ENCODE data around the gene LRRC4C.

The LRRC4C gene

DNA sequence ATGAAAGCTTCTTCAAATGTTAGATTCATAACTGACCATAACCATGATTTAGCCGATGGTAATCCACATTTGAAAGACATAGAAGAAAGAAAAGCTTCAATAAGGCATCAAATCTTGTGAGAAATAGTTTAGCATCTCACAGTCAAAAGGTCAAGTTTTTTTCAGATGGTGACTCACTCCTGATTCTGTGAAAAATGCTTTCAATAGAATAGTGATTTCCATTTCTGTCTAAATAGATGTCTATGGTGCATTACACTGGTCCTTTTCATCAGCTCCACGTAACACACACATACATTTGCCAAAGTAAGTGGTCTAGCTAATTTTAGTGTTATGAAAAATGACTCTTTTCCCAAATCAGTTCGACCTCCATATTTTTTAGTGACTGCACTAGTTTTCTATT is 139.2 kb downstream of the LRRC4C start:
- peak; percentile 7 for DNase-seq

DNA sequence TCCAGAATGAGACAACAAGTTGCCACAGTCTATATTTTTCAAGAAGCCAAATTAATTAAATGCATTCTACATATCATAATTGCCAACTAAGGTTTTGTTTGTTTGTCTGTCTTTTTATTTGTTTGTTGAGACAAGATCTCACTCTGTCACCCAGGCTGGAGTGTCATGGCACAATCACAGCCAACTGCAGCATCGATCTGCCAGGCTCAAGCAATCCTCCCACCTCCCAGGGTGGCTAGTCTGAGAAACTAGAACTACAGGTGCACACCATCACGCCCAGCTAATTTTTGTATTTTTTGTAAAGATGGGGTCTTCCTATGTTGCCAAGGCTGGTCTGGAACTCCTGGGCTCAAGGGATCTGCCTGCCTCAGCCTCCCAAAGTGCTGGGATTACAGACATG is 140.0 kb downstream of the LRRC4C start:
- no peak for DNase-seq

DNA sequence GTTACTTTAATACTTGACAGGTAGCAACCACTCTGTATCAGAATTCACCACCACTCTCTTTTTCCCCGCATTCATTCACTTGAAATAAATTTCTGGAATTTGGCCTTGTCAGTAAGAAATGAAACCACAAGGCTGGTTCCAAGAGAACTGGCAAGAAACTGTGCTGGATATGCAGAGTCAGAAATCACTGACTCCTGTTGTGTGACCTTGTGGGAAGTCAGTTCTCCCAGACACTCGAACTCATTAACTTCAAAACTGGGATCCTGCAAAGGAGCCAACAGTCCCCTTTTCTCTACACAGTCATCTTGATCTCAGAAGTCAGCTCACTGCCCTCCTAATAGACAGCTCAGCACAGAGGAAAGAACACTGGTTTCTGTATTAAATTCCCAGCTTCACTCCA is 142.7 kb downstream of the LRRC4C start:
- DNase-seq, result no peak

DNA sequence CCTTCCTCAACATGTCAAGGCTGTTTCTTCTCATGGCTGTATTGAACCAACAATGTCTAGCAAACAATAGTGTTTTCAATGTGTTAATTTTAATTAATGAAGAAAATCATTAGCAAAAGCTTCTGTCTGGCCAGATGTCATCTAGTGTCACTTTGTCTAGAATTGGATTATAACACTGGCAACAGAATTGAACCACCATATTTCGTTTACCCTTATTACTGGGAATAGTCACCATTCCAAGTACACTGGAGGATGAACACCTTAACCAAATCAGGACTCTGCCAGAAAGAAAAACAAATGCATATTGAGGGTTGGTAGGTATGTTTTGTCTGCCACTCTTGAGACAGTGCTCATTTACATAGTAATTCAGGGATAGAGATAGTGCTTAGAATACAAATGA is 146.2 kb downstream of the LRRC4C start:
- DNase-seq, result no peak

DNA sequence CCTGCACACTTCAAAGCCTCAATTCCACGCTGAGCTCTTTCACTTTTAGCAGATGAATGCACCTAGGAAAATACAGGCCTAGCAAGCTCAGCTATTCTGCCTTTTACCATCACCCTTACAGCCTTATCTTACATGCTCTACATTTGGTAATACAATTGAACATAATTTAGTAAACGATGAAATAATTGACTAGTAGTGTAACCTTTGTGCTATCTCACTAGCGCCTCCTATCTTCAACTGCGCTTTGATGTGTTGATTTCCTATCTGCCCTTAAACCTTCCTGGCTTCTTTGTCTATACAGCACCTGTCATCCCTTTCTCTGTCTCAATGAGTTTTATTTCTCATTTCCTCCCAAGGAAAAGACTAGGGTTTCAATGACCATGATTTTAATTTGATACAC is 149.7 kb downstream of the LRRC4C start:
- DNase-seq, result peak; percentile 15

DNA sequence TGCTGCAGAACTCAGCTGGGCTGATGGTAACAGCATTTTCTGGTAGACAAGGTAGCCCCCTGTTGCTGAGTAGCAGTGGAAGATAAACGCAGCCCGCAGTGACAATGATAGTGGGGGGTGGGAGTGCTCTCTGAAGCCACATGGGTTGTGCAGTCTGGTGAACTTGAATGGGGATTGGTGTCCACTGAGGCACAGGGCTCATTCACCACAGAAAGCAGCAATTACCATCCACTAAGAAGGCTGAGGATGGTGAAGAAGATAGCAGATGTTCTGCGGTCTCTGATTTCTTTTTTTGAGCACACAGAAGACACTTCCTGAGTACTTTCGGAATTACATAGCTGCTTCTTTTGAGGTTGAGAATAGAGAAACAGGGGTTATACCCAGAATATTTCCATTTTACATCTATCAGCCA is 150.3 kb downstream of the LRRC4C start:
- peak; percentile 77 for DNase-seq

DNA sequence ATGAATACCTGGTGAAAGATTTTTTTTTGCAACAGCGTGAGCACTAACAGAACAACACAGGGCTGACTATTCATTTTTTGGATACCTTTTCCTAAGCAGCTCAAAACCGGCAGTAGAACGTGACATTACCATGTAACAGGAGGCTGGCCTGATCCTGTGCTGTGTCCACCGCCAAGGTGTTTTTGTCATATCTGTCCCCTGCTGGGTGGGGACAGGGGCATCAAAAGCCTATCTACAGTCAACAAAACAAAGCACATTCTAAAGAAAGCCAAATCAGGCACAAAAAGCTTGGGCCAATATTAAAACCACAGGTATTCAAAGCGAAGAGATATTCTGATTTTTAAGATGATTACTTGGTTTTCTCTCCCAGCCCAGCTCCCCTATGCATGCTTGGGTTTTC is 151.2 kb downstream of the LRRC4C start:
- no peak for DNase-seq

DNA sequence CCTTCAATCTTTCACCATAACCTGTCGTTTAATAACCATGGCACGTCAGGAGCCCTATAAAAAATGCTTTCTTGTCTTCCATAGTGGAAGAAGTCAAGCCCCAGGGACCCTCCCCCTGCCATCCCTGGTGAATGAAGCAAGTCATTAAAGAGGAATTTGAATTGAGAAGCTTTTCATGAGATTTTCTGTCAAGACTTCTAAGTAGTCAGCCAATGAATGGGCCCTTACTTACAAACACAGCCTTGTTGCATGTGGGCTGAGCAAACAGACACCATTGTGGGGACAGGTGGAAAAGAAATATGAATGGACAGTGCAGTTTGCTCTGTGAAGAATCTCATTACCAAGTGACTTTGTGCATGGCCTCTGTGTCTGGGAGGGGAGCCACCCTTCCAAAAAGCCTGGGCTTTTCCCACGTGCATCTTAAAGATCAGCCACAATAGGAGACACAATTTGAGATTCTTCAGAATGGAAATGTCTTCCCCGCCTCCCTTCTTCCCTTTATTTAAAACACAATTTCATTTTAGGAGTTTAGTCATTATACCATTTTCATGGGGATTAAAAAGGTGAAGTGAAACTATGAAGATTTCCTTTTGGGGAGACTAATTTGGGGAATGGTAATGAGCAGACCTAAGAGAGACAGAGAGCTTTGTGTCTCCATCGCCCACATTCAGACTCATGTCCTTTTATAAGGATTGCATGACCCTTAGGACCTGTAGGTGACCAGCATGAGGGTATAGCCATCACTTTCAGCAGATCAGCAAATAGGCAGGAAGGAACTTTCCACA is 152.0 kb downstream of the LRRC4C start:
- peak; percentile 68 for DNase-seq

DNA sequence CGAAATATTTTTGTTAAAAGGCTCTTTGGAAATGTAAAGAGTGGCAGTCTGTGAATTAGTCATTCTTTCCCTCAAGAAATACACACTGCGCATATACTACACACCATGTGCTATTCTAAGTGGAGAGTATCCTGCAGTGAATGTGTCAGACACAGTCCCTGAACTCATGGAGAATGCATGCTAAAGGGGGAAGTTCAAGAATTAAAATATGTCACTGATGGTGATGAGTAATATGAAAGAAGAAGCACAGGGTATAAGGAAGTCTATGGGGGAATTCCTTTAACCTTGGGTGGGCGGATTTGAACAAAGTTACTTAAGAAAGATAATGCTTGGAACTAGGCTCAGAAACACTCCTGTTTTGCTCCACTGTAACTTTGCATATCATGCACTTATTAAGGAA is 153.0 kb downstream of the LRRC4C start:
- peak; percentile 94 for DNase-seq

DNA sequence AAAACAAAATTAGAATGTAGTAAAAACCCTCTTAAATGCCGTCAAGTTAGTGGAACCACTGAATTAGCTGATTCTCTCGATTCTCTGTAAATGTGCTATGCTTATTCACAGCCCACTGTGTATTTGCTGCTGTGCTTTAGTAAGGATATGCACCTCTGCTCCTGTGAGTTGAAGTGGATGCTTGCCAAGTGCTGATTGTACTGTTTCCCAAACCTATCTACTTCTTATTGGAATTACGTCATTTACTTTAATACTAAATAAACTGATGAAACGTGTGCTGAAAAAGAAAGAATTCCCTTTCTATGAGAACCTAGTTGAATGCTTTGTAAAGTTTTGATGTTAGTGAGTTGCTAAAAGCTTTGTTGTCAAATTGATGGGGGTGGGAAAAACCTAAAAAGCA is 158.4 kb downstream of the LRRC4C start:
- no peak for DNase-seq

DNA sequence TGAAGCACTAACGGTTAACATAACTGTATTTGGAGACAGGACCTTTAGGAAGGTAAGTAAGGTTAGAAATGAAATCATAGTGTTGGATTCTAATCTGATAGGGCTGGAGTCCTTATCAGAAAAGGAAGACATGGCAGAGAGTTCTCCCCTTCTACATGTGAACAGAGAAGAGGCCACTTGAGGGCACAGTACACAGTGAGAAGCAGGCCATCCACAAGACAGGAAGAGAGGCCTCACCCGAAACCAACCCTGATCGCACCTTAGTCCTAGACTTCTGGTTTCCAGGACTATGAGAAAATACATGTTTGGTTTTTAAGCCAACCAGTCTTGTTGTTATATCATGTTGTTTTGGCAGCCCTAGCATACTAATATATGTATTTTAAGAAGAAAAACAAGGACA is 170.0 kb downstream of the LRRC4C start:
- peak; percentile 59 for DNase-seq

DNA sequence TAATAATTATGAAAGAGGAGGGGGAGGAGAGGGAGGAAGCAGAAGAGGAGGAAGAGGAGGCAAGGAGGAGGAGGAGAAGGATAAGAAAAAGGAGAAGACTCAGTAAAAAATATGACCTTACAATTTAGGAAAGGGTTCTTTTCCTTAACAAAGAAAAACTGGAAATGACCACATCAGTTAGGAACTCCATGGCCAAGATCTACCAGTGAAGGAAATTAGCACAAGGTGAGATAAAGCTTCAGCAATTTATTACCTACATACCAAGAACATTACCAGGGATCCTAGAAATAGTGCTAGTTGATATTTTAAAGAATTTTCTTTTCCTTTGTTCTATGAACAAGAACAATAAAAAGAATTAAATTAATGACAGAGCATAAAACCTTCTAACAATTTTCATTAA is 172.7 kb downstream of the LRRC4C start:
- no peak for DNase-seq

DNA sequence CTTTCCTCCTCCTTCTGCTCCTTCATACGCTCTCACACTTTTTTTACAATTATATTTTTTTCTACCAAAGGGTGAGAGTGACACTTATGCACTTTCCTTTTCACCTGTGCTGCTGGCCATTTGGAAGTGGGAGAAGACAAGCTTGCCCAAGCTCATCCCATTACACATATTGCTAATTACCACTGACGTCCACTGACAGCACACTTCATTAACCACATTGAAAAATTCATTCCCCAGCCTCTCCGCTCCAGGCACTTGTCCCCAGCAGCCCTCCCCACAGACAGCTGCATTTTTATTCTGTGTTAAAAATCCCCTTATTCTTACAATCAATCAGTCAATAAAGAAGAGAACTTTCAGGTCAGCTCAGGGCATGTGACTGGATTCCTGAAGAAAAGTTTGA is 175.1 kb downstream of the LRRC4C start:
- no peak for DNase-seq

DNA sequence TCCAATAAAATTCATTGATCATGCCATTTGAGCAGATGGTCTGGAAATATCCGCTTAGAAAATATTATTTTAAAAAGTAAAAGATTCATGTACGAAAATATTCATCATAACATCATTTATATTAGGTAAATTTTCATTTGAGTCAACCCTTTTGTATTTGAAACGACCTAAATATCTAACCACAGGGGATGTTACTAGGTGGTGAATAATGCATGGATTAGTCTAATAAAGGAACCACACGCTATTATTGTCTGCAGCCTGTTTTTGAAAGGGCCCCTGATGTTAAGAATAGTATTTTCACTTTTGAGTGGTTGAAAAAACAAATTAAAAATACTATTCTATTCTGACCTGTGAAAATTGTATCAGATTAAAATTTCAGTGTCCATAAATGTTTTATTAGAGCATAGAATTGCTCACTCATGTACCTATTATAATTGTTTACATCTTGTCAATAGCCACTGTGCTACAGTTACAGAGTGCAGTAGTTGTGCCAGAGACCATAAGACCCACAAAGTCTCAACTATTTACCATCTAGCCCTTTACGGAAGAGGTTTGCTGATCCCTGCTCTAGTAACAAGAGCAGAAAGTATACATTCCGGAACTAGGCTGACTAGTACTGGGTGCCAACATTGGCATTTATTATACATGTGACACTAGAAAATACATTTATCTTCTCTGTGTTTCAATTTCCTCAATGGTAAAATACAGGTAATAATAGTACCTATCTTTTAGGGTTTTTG is 176.1 kb downstream of the LRRC4C start:
- DNase-seq, result no peak

DNA sequence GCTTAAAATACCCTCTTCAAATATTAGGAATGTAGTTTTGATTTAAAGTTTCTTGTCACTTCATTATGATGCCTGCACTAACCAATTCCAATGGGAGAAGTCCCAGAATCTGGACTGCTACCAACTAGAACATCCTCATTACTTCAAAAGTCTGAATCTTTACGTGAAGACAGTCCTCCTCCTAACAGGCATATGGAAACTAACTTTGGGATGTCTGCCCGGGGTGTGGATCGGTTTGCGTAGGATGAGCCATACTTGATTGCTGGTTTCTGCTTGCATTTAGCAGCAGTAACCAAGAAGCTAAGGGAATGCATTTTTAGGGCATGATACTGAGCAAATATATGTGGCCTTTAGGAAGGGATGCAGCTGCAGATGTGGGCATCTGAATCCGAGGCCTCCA is 177.1 kb downstream of the LRRC4C start:
- no peak for DNase-seq

DNA sequence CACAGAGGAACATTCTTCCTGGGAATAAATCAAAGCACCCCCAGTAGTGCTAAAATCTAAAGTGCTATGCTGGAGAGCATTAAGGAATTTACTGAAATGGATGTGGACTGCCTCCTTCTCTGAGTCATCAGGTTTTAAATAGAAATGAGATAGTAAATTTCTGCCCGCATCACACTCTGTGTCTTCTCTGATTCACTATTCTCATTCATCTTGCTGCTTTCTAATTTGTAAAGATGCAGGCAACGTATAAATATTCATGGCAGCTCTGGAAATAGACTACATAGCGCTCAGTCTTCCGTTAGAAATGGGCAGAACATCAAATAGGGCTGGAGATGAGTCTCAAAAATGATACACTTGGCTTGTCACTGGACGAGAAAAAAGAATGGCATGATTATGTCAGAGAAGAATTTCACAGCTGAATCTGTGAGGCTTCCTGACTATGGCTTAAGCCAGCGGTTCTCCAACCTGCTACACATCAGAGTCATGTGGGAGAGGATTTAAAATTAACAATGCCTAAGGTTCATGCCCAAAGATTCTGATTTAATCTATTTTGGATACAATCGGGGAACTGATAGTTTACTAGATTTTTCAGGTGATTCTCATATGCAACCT is 178.2 kb downstream of the LRRC4C start:
- no peak for DNase-seq

DNA sequence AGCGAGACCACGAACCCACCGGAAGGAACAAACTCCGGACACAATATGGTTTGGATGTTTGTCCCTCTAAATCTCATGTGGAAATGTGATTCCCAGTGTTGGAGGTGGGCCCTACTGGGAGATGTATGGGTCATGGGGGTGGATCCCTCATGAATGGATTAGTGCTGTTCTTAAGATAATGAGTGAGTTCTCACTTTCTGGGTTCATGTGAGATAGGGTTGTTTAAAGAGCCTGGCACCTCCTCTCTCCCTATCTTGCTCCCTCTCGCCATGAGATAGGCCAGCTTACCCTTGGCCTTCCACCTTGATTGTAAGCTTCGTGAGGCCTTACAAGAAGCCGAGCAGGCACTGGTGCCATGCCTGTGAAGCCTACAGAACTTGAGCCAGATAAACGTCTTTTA is 184.6 kb downstream of the LRRC4C start:
- no peak for DNase-seq

DNA sequence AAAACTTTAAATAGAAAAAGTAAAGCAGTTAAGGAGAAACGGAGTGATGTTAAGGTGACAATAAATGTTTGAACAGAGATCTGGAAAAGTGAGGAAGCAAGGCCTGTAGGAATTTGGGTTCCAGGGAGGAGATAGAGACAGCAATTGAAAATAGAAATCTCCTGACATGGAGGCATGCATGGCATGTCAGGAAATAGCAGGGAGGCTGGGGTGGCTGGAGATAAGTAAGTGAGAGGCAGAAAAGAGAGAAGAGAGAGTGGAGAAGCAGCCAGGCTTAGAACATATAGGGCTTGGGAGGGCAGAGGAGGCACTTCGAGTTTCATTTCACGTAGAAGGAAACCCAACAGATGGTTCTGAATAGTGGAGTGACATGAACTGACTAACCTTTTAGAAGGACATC is 185.5 kb downstream of the LRRC4C start:
- no peak for DNase-seq

DNA sequence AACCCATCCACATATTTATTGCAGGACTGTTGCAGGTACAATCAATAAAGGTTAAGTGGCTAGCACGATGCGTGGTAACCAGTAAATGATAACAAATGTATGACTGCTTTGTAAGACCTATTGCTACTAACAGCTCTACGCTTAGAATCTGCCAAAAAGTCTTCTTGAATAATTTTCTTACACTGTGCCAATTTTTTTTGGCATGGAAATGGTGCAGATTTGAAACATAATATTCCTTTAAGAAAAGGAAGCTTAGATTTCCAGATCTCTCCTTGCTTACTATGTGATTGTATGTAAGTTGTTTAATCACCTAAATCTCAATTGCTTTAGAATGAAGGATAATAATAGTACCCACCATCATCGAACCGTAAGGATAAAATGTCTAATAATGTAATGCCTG is 192.0 kb downstream of the LRRC4C start:
- no peak for DNase-seq

DNA sequence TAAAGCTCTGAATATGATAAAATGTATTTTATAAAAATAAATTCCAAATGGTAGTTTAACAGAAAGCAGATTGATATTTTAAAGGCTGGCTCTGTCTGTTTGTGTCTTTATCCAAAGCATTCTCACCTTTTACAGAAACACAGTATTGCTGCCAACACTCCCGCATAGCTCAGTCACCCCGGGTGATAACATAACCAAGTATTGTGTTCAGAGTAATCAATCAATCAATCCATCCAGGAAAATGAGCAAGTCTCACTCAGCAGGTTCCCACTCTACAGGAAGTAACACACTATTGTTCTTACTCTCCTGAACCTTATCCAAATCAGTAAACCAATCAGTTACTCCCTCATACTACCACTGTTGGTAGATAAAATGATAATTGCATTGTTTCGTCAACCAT is 203.4 kb downstream of the LRRC4C start:
- DNase-seq, result no peak

DNA sequence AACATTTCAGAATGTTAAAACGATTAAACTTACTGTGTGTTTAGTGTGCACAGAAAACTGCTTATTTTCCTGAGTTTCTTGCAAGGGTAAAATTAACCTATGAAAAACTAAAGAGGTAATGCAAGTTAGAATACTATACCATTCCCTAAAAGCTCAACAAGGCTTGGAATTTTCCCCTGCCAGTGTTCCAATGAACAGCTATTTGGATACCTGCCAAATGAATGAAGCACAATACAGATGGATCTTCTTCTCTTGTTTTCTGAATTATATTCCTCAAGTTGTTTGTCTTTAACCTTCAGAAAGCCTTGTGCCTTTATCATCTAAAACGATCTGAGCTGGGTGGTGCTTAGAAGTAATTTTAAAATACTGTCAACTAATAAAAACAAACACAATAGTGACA is 204.5 kb downstream of the LRRC4C start:
- no peak for DNase-seq

DNA sequence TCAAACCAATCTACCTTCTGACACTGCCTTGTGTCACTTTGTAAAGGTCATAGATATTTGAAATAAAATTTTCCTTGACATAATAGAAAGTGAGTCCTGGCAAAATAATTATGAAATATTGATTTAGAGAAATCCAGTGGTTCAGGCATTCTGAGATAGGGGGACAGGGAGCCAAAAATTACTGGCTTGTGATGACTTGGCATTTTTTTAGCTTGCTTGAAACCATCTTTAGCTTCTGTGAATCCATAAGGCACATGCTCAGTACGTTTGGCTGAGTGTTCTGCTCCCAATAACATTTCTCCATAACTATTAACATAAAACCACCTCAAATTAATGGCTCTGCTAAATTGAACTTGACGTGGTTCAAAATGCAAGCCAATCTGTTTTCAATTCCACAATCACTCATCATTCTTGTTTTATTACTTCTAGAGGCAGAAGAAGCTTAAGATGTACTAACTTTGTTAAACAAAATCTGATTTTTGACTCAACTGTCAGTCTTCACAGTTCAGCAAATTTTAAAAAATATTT is 209.0 kb downstream of the LRRC4C start:
- DNase-seq, result no peak

DNA sequence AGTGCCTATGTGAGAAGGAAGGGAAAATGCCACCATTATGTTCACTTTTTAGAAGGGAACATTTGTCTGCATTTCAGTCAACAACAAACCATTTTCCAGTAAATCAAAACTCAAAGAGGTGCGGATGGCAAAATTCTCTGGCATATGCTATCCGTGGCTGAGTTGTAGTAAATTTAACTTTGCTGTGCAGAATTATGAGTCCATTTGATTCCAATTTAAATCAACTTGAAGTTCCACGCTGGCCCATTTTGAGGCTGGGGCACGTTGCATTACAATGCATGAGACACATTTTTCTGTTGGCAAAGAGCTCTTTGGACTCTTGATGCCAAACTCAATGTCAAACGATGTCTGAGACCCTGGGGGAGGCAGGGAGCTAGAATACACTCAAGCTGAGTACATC is 211.8 kb downstream of the LRRC4C start:
- no peak for DNase-seq

DNA sequence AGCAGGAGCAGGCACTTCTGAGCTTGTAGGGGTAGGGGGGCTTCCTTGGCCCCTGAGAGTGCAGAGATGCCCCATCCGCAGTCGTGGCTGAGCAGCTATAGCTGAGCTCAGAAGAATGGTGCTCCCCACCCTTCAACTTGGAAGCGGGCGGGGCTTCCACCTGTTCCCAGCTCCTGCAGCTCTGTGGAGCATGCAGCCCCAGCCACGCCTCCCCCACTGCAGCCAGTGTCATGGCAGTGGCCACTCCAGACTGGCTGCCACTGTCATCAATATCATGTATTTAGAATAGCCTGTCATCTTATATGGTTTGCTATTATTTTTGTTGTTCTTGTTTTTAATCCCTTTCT is 213.1 kb downstream of the LRRC4C start:
- no peak for DNase-seq

Measured in MV-4-11 (cell line).